ENCODE measurements around the gene S100A4.

- TF ChIP-seq CTCF (conservative IDR thresholded peaks at IDR 0.05; ENCODE audit: low read length) = no peak
- TF ChIP-seq EZH2phosphoT487 (IDR thresholded peaks at IDR 0.05; ENCODE audit: borderline replicate concordance) = no peak
These were observed 39.4 kb upstream of the S100A4 start for GRCh38 chr1:153585006-153585405.

All from Loucy (cell line).